HepG2 (cell line): ENCODE measurements around the gene SPAG9. TPM values are rescaled to one million over a fixed set of nuclear protein-coding genes. Genes with fewer than 3 reads are reported as not detected.
"Not testable (repeated sequence)": the region's sequence is repeated elsewhere in the genome, so short reads cannot be mapped to it uniquely, and the experiment has no call there.

ENCODE experiments used
- ATAC-seq: fragments of 200-7000 bp; cut with Tn5 transposase; 3 replicates; pipeline ENCODE4 v1.9.1; 2020; ENCODE audit warnings: mild to moderate bottlenecking, moderate library complexity
- BruUV-seq: library from RNA; stranded (reverse); fragments of 400-500 nt; replicated peaks from 2 replicates; lab custom pipeline; 2021; lab: Mats Ljungman, UMichigan
- CTCF ChIA-PET: fragments of 300-600 bp; formaldehyde crosslinking; extraction: SDS; loops from one replicate; lab custom pipeline; 2021; ENCODE audit warnings: low total read pairs, inconsistent platforms, low intra/inter-chr PET ratio; lab: Yijun Ruan, JAX
- POLR2A ChIA-PET: fragments of 350-600 bp; sonication (Branson Sonifier 250); formaldehyde crosslinking; loops from one replicate; lab custom pipeline; 2020; ENCODE audit warnings: antibody characterized with exemption, inconsistent platforms; lab: Yijun Ruan, JAX
- DNase-seq: peaks from one replicate; pipeline ENCODE4 v3.0.0-alpha.2; 2015; ENCODE audit warnings: low spot score
- FAIRE-seq: peaks from 3 replicates; lab custom pipeline; 2011; peaks lifted over from hg19 to GRCh38; lab: Jason Lieb, UNC
- H2AFZ ChIP-seq: one replicate; pipeline ENCODE4 v1.6.1; 2011; ENCODE audit warnings: low read length, inconsistent platforms
- H3K27ac ChIP-seq: fragments of 300-600 bp; 3 replicates; pipeline ENCODE4 v1.8.0; 2011; ENCODE audit warnings: mixed run types, mild to moderate bottlenecking, mixed read lengths, low read length, inconsistent platforms; ENCODE audit not compliant: insufficient read depth; ENCODE audit errors: extremely low read length
- H3K27me3 ChIP-seq, 2 experiments: fragments of 200-600 bp in 1 of 2; 2 replicates in 1 of 2; 3 replicates in 1 of 2; pipeline versions ENCODE4 v1.6.0 to v1.8.0; 2011; ENCODE audit warnings: low read length in 2 of 2, mild to moderate bottlenecking in 2 of 2, moderate library complexity in 2 of 2, inconsistent platforms in 1 of 2; ENCODE audit not compliant: insufficient read depth in 2 of 2, control insufficient read depth in 1 of 2
- H3K36me3 ChIP-seq, 2 experiments: fragments of 200-600 bp in 1 of 2; replicated peaks in 1 of 2; 2 replicates in 1 of 2; 3 replicates in 1 of 2; pipeline versions ENCODE4 v1.5.1 to v1.8.0; 2011; ENCODE audit warnings: low read length in 2 of 2, inconsistent platforms in 1 of 2; ENCODE audit not compliant: insufficient read depth in 2 of 2, control insufficient read depth in 1 of 2
- H3K4me1 ChIP-seq: 2 replicates; pipeline ENCODE4 v1.5.1; 2012; ENCODE audit warnings: low read length, inconsistent platforms; ENCODE audit not compliant: insufficient read depth
- H3K4me2 ChIP-seq: 2 replicates; pipeline ENCODE4 v1.6.0; 2011; ENCODE audit warnings: low read depth, low read length, inconsistent platforms
- H3K4me3 ChIP-seq, 3 experiments: fragments of 200-600 bp in 1 of 3; sonication (generic), shearing (Covaris generic) in 1 of 3; replicated peaks in 1 of 3; 2 replicates each; pipeline ENCODE4 v1.5.1; 2011 to 2016; ENCODE audit warnings: low read length in 3 of 3, inconsistent platforms in 2 of 3, low read depth in 2 of 3, mild to moderate bottlenecking in 2 of 3, control low read depth in 1 of 3, mixed read lengths in 1 of 3; ENCODE audit not compliant: insufficient read depth in 1 of 3
- H3K79me2 ChIP-seq: one replicate; pipeline ENCODE4 v1.6.1; 2011; ENCODE audit warnings: low read length, inconsistent platforms; ENCODE audit not compliant: insufficient read depth
- H3K9ac ChIP-seq: 2 replicates; pipeline ENCODE4 v1.6.0; 2011; ENCODE audit warnings: mild to moderate bottlenecking, low read depth, low read length, inconsistent platforms; ENCODE audit not compliant: insufficient read depth
- H3K9me3 ChIP-seq: 2 replicates; pipeline ENCODE4 v1.5.1; 2012; ENCODE audit warnings: mild to moderate bottlenecking, low read length
- H4K20me1 ChIP-seq: 2 replicates; pipeline ENCODE4 v1.6.0; 2011; ENCODE audit warnings: inconsistent platforms, mild to moderate bottlenecking, low read length, moderate library complexity; ENCODE audit not compliant: insufficient read depth
- RXRB ChIP-seq: IDR thresholded peaks from 2 replicates; pipeline ENCODE4 v1.6.1; 2016; ENCODE audit warnings: borderline replicate concordance, missing genetic modification reagents, missing compliant biosample characterization
- ZNF432 ChIP-seq: sonication (generic); formaldehyde crosslinking; IDR thresholded peaks from 2 replicates; pipeline ENCODE4 v1.5.0; 2020; ENCODE audit warnings: missing genetic modification reagents, mild to moderate bottlenecking, borderline replicate concordance
- ZNF547 ChIP-seq: sonication (generic); formaldehyde crosslinking; IDR thresholded peaks from 2 replicates; pipeline ENCODE4 v1.5.1; 2020; ENCODE audit warnings: mild to moderate bottlenecking, missing genetic modification reagents
- ZNF781 ChIP-seq: sonication (generic); formaldehyde crosslinking; IDR thresholded peaks from 2 replicates; pipeline ENCODE4 v1.5.1; 2020; ENCODE audit warnings: borderline replicate concordance, mild to moderate bottlenecking, missing genetic modification reagents; ENCODE audit errors: not compliant biosample characterization
- ZNF879 ChIP-seq: sonication (generic); formaldehyde crosslinking; IDR thresholded peaks from 2 replicates; pipeline ENCODE4 v1.8.1; 2023; ENCODE audit warnings: missing genetic modification reagents
- WGBS: methylation state at CpG from one replicate; pipeline ENCODE4 v1.1.6; 2017; ENCODE audit warnings: low lambda C conversion rate; 5-methylcytosine and 5-hydroxymethylcytosine counted together
- in situ Hi-C: cut with HindIII; loops from 2 replicates; pipeline ENCODE4 v1.10.0; 2017; ENCODE audit warnings: low pct_unique_long_range_greater_than_20kb; ENCODE audit not compliant: extremely low pct_ligation_motif_present
- intact Hi-C: fragments of 100-400 bp; cut with micrococcal nuclease; formaldehyde crosslinking; loops from one replicate; pipeline ENCODE4 v1.10.0; 2022; ENCODE audit not compliant: unreplicated experiment
- polyA plus RNA-seq, 8 experiments: library from polyadenylated mRNA; depleted of rRNA in 3 of 8; stranded (reverse) in 7 of 8; unstranded in 1 of 8; fragments of >200 nt; fragmentation: Illumina TruSeq in 4 of 8; extraction: Trizol in 4 of 8; gene quantifications; 2 replicates each; pipeline versions ENCODE4 v1.2.1 to v1.2.3, GENCODE V29; 2011 to 2016; ENCODE audit warnings: low read depth in 4 of 8, missing spikeins in 1 of 8, mixed read lengths in 1 of 8; ENCODE audit not compliant: insufficient read depth in 1 of 8
- total RNA-seq, 5 experiments: library from RNA; depleted of rRNA; stranded (reverse); fragments of >200 nt; fragmentation: Illumina TruSeq; extraction: Trizol; gene quantifications; 2 replicates each; pipeline ENCODE4 v1.2.3, GENCODE V29; 2016; ENCODE audit warnings: low read depth in 1 of 5
- TF ChIP-seq, protein P1 (sequence below): IDR thresholded peaks from 2 replicates; pipeline ENCODE4 v1.6.1; 2016; ENCODE audit warnings: mild to moderate bottlenecking
- TF ChIP-seq, protein P2 (sequence below): sonication (generic); formaldehyde crosslinking; IDR thresholded peaks from 2 replicates; pipeline ENCODE4 v1.4.0; 2020; ENCODE audit warnings: mild to moderate bottlenecking, missing genetic modification reagents
- TF ChIP-seq, protein P3 (sequence below): sonication (generic); formaldehyde crosslinking; IDR thresholded peaks from 2 replicates; pipeline ENCODE4 v1.5.1; 2020; ENCODE audit warnings: mild to moderate bottlenecking, missing genetic modification reagents, borderline replicate concordance

Gene SPAG9
- total and polyA plus RNA-seq, 2 of the 13 experiments (the other 11 are each of a cell fraction or from before 2014, with no cell fraction given) = 43.2 to 78.6 TPM

DNA sequence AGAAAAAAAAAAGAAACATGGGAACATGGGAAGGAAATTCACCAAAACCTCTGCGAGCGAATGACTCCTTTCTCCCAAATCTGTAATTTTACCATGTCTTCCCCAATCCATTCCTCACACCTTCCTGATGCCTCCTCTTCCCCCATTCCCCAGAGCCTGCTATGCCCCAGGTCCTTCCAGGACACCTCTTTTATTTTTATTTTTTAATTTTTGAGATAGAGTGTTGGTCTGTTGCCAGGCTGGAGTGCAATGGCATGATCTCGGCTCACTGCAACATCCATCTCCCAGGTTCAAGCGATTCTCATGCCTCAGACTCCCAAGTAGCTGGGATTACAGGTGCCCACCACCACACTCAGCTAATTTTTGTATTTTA is 179.0 kb downstream of the SPAG9 start:
- in situ Hi-C loops = loop anchor here (5.0 kb wide), 1 partner anchor 39 kb away; no protein-coding TSS in a partner anchor
- H3K9me3 ChIP-seq, FAIRE-seq, H3K9ac ChIP-seq, intact Hi-C loops, H3K27me3 ChIP-seq, CTCF ChIA-PET, H2AFZ ChIP-seq, H3K4me3 ChIP-seq, H3K79me2 ChIP-seq, H3K36me3 ChIP-seq, H4K20me1 ChIP-seq, DNase-seq, BruUV-seq, ATAC-seq: not testable (repeated sequence)
- 95% methylated on average over 4 of the region's 4 CpGs for WGBS
- Histone ChIP-seq H3K4me1 (peaks cover 77% of the 10 kb centered on the region), H3K27ac (peak overlapping the region; percentile 49), H3K4me2 (peak overlapping the region; percentile 83; the same call in 1 of the 2 replicates)
- POLR2A ChIA-PET = interaction anchor here (1.1 to 12.2 kb wide), 6 partner anchors 10 to 89 kb away, joined by 3 to 510 read pairs (median 6); partner anchors contain the start of gene TOB1
- peak; percentile 36; the same call in 1 of the 2 replicates for TF ChIP-seq ZNF879 (CRISPR knock-in tag)

DNA sequence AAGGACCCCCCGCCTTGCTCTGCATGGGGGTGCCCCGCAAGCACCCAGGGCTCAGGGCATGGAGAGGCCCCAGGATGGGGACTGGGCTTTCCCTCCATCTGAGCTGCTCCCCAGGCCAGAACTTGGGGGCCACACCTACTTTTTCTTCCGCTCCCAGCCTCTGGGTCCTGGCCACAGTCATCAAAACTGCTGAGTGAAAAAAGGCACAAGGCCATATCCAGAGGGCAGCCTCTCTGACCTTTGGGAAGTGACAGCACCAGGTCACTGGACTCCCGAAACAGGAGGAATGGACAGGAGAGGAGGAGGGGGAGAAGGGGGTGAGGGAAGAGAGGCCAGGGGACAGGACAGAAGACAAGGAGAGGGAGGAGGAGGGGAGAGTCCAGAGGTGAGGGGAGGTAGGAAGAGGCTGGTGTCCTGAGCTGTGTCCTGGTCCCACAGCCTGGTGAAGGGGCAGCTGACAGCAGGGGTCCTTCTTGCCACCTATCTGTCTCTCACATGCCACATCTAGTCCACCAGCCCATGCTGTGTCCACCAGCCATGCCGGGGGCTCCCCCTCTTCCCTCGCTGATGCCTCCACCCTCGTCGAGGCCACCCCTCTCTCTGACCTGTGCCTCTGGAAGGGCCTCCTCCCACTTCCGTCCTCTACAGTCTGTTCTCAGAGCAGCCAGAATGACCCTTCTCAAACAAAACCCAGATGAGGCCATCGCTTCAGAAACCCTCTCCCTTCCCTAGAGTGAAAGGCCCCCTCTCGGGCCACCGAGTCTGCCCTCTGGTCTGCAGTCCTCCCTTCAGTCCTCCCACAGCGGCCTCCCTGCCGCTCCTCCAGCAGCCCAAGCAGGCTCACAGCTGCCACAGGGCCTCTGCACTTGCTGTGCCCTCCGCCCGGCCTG is 180.6 kb downstream of the SPAG9 start:
- peak overlapping the region; percentile 67 for H3K9ac ChIP-seq
- 18% methylated on average over 16 of the region's 16 CpGs for WGBS
- TF ChIP-seq, protein P1, sequence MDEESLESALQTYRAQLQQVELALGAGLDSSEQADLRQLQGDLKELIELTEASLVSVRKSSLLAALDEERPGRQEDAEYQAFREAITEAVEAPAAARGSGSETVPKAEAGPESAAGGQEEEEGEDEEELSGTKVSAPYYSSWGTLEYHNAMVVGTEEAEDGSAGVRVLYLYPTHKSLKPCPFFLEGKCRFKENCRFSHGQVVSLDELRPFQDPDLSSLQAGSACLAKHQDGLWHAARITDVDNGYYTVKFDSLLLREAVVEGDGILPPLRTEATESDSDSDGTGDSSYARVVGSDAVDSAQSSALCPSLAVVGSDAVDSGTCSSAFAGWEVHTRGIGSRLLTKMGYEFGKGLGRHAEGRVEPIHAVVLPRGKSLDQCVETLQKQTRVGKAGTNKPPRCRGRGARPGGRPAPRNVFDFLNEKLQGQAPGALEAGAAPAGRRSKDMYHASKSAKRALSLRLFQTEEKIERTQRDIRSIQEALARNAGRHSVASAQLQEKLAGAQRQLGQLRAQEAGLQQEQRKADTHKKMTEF (CRISPR knock-in tag) = peak; percentile 58; the same call in 1 of the 2 replicates
- TF ChIP-seq ZNF432 (CRISPR knock-in tag) (0 out of 2 replicates have a peak, but pooled peaks have one; percentile 80), ZNF781 (CRISPR knock-in tag) (peak; percentile 43), ZNF547 (CRISPR knock-in tag) (peak; percentile 72; the same call in 1 of the 2 replicates), RXRB (CRISPR knock-in tag) (peak; percentile 67)
- TF ChIP-seq, protein P2, sequence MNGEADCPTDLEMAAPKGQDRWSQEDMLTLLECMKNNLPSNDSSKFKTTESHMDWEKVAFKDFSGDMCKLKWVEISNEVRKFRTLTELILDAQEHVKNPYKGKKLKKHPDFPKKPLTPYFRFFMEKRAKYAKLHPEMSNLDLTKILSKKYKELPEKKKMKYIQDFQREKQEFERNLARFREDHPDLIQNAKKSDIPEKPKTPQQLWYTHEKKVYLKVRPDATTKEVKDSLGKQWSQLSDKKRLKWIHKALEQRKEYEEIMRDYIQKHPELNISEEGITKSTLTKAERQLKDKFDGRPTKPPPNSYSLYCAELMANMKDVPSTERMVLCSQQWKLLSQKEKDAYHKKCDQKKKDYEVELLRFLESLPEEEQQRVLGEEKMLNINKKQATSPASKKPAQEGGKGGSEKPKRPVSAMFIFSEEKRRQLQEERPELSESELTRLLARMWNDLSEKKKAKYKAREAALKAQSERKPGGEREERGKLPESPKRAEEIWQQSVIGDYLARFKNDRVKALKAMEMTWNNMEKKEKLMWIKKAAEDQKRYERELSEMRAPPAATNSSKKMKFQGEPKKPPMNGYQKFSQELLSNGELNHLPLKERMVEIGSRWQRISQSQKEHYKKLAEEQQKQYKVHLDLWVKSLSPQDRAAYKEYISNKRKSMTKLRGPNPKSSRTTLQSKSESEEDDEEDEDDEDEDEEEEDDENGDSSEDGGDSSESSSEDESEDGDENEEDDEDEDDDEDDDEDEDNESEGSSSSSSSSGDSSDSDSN (CRISPR knock-in tag) = peak; percentile 59; the same call in 1 of the 2 replicates
- TF ChIP-seq, protein P3, sequence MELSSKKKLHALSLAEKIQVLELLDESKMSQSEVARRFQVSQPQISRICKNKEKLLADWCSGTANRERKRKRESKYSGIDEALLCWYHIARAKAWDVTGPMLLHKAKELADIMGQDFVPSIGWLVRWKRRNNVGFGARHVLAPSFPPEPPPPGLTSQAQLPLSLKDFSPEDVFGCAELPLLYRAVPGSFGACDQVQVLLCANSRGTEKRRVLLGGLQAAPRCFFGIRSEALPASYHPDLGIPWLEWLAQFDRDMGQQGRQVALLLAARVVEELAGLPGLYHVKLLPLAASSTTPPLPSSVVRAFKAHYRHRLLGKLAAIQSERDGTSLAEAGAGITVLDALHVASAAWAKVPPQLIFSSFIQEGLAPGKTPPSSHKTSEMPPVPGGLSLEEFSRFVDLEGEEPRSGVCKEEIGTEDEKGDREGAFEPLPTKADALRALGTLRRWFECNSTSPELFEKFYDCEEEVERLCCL (CRISPR knock-in tag) = no peak

More for the DNA sequence above, 180.6 kb downstream of the SPAG9 start:
- POLR2A ChIA-PET = interaction anchor here (1.1 to 12.2 kb wide), 13 partner anchors 8 to 398 kb away, joined by 3 to 510 read pairs (median 7); partner anchors contain the start of gene TOB1
- CTCF ChIA-PET = no interaction called here
- in situ Hi-C loops (loop anchor here (5.0 kb wide), 1 partner anchor 38 kb away; no protein-coding TSS in a partner anchor), intact Hi-C loops (no loop called here)
- Histone ChIP-seq H3K4me1 (peaks cover 73% of the 10 kb centered on the region), H3K9me3 (no peaks in the 10 kb centered on the region), H3K36me3 (no peaks in the 10 kb centered on the region), H3K27ac (peak overlapping the region; percentile 73), H3K4me2 (peak overlapping the region; percentile 84), H3K79me2 (peaks cover 5% of the 10 kb centered on the region), H3K27me3 (no peaks in the 10 kb centered on the region), H4K20me1 (no peaks in the 10 kb centered on the region), H3K4me3 (peak overlapping the region; percentile 24 to 69 (median 41); a peak in 5 of 6 replicates), H2AFZ (no peak overlapping the region)
- ATAC-seq (peak; percentile 21), DNase-seq (peak; percentile 63), FAIRE-seq (peak; percentile 56)
- BruUV-seq = no TSS peak
